ENCODE results near the gene CCDC69.

DNA sequence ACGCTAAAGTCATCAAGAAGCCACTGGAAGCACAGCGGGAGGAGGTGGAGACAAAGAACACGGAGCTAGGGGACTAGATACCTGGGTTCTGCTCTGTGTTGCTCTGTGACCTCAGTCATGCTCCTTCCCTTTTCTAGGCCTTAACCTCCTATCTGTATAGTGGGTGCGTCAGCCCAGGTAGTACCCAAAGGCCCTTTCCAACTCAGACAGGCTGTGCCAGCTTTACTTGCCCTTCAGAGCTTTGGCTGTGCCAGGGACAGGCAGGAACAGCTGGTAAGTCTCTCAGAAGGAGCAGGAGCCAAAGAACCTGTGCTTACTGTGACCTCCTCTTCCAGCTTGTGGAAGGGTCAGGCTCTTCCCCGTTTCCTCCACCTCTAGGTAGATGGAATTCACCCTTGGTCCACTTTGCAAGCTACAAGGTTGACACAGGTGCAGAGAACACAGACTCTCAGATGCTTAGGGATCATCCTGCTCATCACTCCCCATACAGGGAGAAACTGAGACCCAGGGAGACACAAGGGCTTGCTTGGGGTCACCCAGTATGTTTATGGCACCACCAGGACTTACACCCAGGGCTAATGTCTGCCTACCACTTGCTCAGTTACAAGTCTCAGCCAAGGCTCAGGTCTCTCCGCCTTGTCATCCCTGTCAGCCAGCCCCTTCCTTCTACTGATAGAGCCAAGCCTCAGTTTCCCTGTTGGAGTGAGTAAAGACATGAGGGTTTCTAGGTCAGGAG, 1.7 kb downstream of the CCDC69 start:
- TF ChIP-seq, protein P1, sequence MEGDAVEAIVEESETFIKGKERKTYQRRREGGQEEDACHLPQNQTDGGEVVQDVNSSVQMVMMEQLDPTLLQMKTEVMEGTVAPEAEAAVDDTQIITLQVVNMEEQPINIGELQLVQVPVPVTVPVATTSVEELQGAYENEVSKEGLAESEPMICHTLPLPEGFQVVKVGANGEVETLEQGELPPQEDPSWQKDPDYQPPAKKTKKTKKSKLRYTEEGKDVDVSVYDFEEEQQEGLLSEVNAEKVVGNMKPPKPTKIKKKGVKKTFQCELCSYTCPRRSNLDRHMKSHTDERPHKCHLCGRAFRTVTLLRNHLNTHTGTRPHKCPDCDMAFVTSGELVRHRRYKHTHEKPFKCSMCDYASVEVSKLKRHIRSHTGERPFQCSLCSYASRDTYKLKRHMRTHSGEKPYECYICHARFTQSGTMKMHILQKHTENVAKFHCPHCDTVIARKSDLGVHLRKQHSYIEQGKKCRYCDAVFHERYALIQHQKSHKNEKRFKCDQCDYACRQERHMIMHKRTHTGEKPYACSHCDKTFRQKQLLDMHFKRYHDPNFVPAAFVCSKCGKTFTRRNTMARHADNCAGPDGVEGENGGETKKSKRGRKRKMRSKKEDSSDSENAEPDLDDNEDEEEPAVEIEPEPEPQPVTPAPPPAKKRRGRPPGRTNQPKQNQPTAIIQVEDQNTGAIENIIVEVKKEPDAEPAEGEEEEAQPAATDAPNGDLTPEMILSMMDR (IDR thresholded peaks at IDR 0.05 in 4 of 5, conservative IDR thresholded peaks at IDR 0.05 in 1 of 5): no peak
- peak in 1 of 2 donors; percentile 24 for TF ChIP-seq POLR2A (IDR thresholded peaks at IDR 0.05)

Measured in gastrocnemius medialis (tissue), 4 donors.